Mesendoderm (in vitro differentiated cells): ENCODE data around the gene NDUFV3.

Experiments used
- DNase-seq: peaks from one replicate; pipeline ENCODE4 v3.0.0; 2013
- H2AK5ac ChIP-seq: 2 replicates; pipeline ENCODE4 v1.6.1; 2013; ENCODE audit warnings: low read length, inconsistent platforms
- H2BK120ac ChIP-seq: 2 replicates; pipeline ENCODE4 v1.6.1; 2013; ENCODE audit warnings: low read depth, mild to moderate bottlenecking, low read length, moderate library complexity, mixed read lengths
- H2BK15ac ChIP-seq: replicated peaks from 2 replicates; pipeline ENCODE4 v1.6.1; 2013; ENCODE audit warnings: low read depth, mild to moderate bottlenecking, moderate library complexity
- H2BK5ac ChIP-seq: 2 replicates; pipeline ENCODE4 v1.6.1; 2013; ENCODE audit warnings: low read length, inconsistent platforms
- H3K18ac ChIP-seq: 2 replicates; pipeline ENCODE4 v1.6.1; 2013; ENCODE audit warnings: mild to moderate bottlenecking, low read length, mixed read lengths
- H3K23ac ChIP-seq: one replicate; pipeline ENCODE4 v1.6.1; 2013; ENCODE audit warnings: low read length
- H3K27ac ChIP-seq: 2 replicates; pipeline ENCODE4 v1.5.1; 2013; ENCODE audit warnings: low read depth, mild to moderate bottlenecking, inconsistent platforms, low read length, moderate library complexity
- H3K27me3 ChIP-seq: 2 replicates; pipeline ENCODE4 v1.6.1; 2013; ENCODE audit warnings: low read length, control low read depth, mild to moderate bottlenecking, inconsistent platforms; ENCODE audit not compliant: insufficient read depth, poor library complexity
- H3K36me3 ChIP-seq: 2 replicates; pipeline ENCODE4 v1.6.1; 2013; ENCODE audit warnings: low read length, inconsistent platforms; ENCODE audit not compliant: control insufficient read depth, insufficient read depth
- H3K4ac ChIP-seq: one replicate; pipeline ENCODE4 v1.6.1; 2013; ENCODE audit warnings: low read depth, mild to moderate bottlenecking, low read length, moderate library complexity
- H3K4me1 ChIP-seq: 2 replicates; pipeline ENCODE4 v1.6.1; 2013; ENCODE audit warnings: low read depth, low read length, inconsistent platforms; ENCODE audit not compliant: control insufficient read depth
- H3K4me2 ChIP-seq: 2 replicates; pipeline ENCODE4 v1.6.1; 2013; ENCODE audit warnings: low read length
- H3K4me3 ChIP-seq: 2 replicates; pipeline ENCODE4 v1.5.1; 2013; ENCODE audit warnings: mild to moderate bottlenecking, low read length
- H3K56ac ChIP-seq: one replicate; pipeline ENCODE4 v1.6.1; 2013; ENCODE audit warnings: low read length
- H3K79me1 ChIP-seq: 2 replicates; pipeline ENCODE4 v1.6.1; 2013; ENCODE audit warnings: low read length, inconsistent platforms
- H3K79me2 ChIP-seq: 2 replicates; pipeline ENCODE4 v1.6.1; 2013; ENCODE audit warnings: mild to moderate bottlenecking, low read length; ENCODE audit not compliant: control insufficient read depth, insufficient read depth
- H3K9ac ChIP-seq: 2 replicates; pipeline ENCODE4 v1.6.1; 2013; ENCODE audit warnings: low read length, inconsistent platforms
- H4K5ac ChIP-seq: one replicate; pipeline ENCODE4 v1.6.1; 2013; ENCODE audit warnings: low read length
- H4K8ac ChIP-seq: one replicate; pipeline ENCODE4 v1.6.1; 2013; ENCODE audit warnings: low read depth, mild to moderate bottlenecking, control low read depth, low read length, moderate library complexity
- WGBS: extraction: QIAGEN DNeasy Blood & Tissue Kit; methylation state at CpG from one replicate; pipeline ENCODE4 v1.1.7; 2013; ENCODE audit warnings: low lambda C conversion rate, missing lambda C conversion rate; ENCODE audit not compliant: insufficient coverage; ENCODE audit errors: extremely low coverage; 5-methylcytosine and 5-hydroxymethylcytosine counted together

Gene NDUFV3

GRCh38 chr21:42863504-42863870 is 29.6 kb upstream of the NDUFV3 start:
- no CpG with 5 or more reads among the region's 13 CpGs for WGBS
- no peak for DNase-seq
- Histone ChIP-seq H3K4me1 (no peaks in the 10 kb centered on the region), H3K79me2 (peaks cover 77% of the 10 kb centered on the region), H2AK5ac (no peak overlapping the region), H4K5ac (no peak overlapping the region), H3K79me1 (peaks cover 39% of the 10 kb centered on the region), H3K27me3 (no peaks in the 10 kb centered on the region), H3K4ac (no peak overlapping the region), H3K9ac (no peak overlapping the region), H3K23ac (no peak overlapping the region), H4K8ac (no peak overlapping the region), H3K18ac (no peak overlapping the region), H3K27ac (no peak overlapping the region), H3K4me3 (no peak overlapping the region), H3K4me2 (no peak overlapping the region), H2BK120ac (no peak overlapping the region), H2BK5ac (no peak overlapping the region), H2BK15ac (no peak overlapping the region), H3K36me3 (peaks cover 25% of the 10 kb centered on the region), H3K56ac (no peak overlapping the region)

GRCh38 chr21:42864286-42864685 is 28.8 kb upstream of the NDUFV3 start:
- no peaks in the 10 kb centered on the region for H3K27me3 ChIP-seq
- H3K18ac ChIP-seq, result no peak overlapping the region
- no peak overlapping the region for H4K5ac ChIP-seq
- H3K36me3 ChIP-seq, result peaks cover 30% of the 10 kb centered on the region
- H3K4me3 ChIP-seq, result no peak overlapping the region
- H3K56ac ChIP-seq, result no peak overlapping the region
- H3K23ac ChIP-seq, result no peak overlapping the region
- no peak overlapping the region for H2AK5ac ChIP-seq
- H3K4ac ChIP-seq, result no peak overlapping the region
- no peak overlapping the region for H3K9ac ChIP-seq
- peaks cover 80% of the 10 kb centered on the region for H3K79me2 ChIP-seq
- no peak for DNase-seq
- WGBS, result no CpG with 5 or more reads among the region's 14 CpGs
- H3K27ac ChIP-seq, result no peak overlapping the region
- no peaks in the 10 kb centered on the region for H3K4me1 ChIP-seq
- H3K79me1 ChIP-seq, result peaks cover 43% of the 10 kb centered on the region
- H4K8ac ChIP-seq, result no peak overlapping the region
- H2BK120ac ChIP-seq, result no peak overlapping the region
- H2BK5ac ChIP-seq, result no peak overlapping the region
- no peak overlapping the region for H3K4me2 ChIP-seq
- H2BK15ac ChIP-seq, result no peak overlapping the region

GRCh38 chr21:42864815-42865775 is 28.0 kb upstream of the NDUFV3 start:
- Histone ChIP-seq H3K23ac (no peak overlapping the region), H2AK5ac (no peak overlapping the region), H3K36me3 (peaks cover 30% of the 10 kb centered on the region), H3K79me1 (peaks cover 41% of the 10 kb centered on the region), H3K9ac (no peak overlapping the region), H3K4me2 (no peak overlapping the region), H3K27ac (no peak overlapping the region), H2BK15ac (no peak overlapping the region), H3K56ac (no peak overlapping the region), H3K4me1 (no peaks in the 10 kb centered on the region), H2BK120ac (no peak overlapping the region), H4K5ac (no peak overlapping the region), H3K4me3 (no peak overlapping the region), H3K27me3 (no peaks in the 10 kb centered on the region), H4K8ac (no peak overlapping the region), H2BK5ac (no peak overlapping the region), H3K79me2 (peaks cover 82% of the 10 kb centered on the region), H3K18ac (no peak overlapping the region), H3K4ac (no peak overlapping the region)
- no peak for DNase-seq
- WGBS, result no CpG with 5 or more reads among the region's 26 CpGs

- H3K4ac ChIP-seq, result no peak overlapping the region
- H3K18ac ChIP-seq, result no peak overlapping the region
- peaks cover 39% of the 10 kb centered on the region for H3K79me1 ChIP-seq
- H2BK5ac ChIP-seq, result no peak overlapping the region
- peaks cover 29% of the 10 kb centered on the region for H3K36me3 ChIP-seq
- no peak overlapping the region for H4K5ac ChIP-seq
- H2BK15ac ChIP-seq, result no peak overlapping the region
- H3K27ac ChIP-seq, result no peak overlapping the region
- no peak overlapping the region for H4K8ac ChIP-seq
- no peak overlapping the region for H2AK5ac ChIP-seq
- H3K23ac ChIP-seq, result no peak overlapping the region
- H3K79me2 ChIP-seq, result peaks cover 78% of the 10 kb centered on the region
- no peak overlapping the region for H3K4me3 ChIP-seq
- H3K4me2 ChIP-seq, result no peak overlapping the region
- H3K56ac ChIP-seq, result no peak overlapping the region
- no peak overlapping the region for H3K9ac ChIP-seq
- no peaks in the 10 kb centered on the region for H3K4me1 ChIP-seq
- WGBS, result no CpG with 5 or more reads among the region's 8 CpGs
- DNase-seq, result no peak
- no peaks in the 10 kb centered on the region for H3K27me3 ChIP-seq
- H2BK120ac ChIP-seq, result no peak overlapping the region
These were observed 27.3 kb upstream of the NDUFV3 start for GRCh38 chr21:42865776-42866160.

GRCh38 chr21:42868196-42868595 is 24.9 kb upstream of the NDUFV3 start:
- Histone ChIP-seq H3K23ac (no peak overlapping the region), H2BK120ac (no peak overlapping the region), H3K4me3 (no peak overlapping the region), H3K56ac (no peak overlapping the region), H2BK5ac (no peak overlapping the region), H3K79me2 (peaks cover 73% of the 10 kb centered on the region), H3K36me3 (peaks cover 32% of the 10 kb centered on the region), H3K18ac (no peak overlapping the region), H3K4me1 (no peaks in the 10 kb centered on the region), H4K5ac (no peak overlapping the region), H4K8ac (no peak overlapping the region), H2BK15ac (no peak overlapping the region), H3K27ac (no peak overlapping the region), H3K79me1 (peaks cover 36% of the 10 kb centered on the region), H3K4me2 (no peak overlapping the region), H3K27me3 (no peaks in the 10 kb centered on the region), H3K4ac (no peak overlapping the region), H3K9ac (no peak overlapping the region), H2AK5ac (no peak overlapping the region)
- no peak for DNase-seq
- no CpG with 5 or more reads among the region's 10 CpGs for WGBS
